Fibroblast of skin of scalp (primary cell): ENCODE measurements around the gene FAM83B. TPM values are rescaled to one million over a fixed set of nuclear protein-coding genes. Genes with fewer than 3 reads are reported as not detected.
"Not testable (repeated sequence)": the region's sequence is repeated elsewhere in the genome, so short reads cannot be mapped to it uniquely, and the experiment has no call there.

ENCODE experiments used
- DNase-seq: peaks from one replicate; pipeline ENCODE4 v3.0.0-alpha.2; 2013
- polyA plus RNA-seq, 2 experiments: library from polyadenylated mRNA; unstranded; fragments of 120-200 nt; gene quantifications; one replicate each; pipeline ENCODE4 v1.2.1, GENCODE V29; 2013; ENCODE audit not compliant: insufficient read length in 2 of 2

FAM83B gene
- not detected for polyA plus RNA-seq (2013, experiment 1 of 2; ENCODE audit: insufficient read length)
- polyA plus RNA-seq (2013, experiment 2 of 2; ENCODE audit: insufficient read length): 0.11 TPM

- DNase-seq: no peak
Observed at GRCh38 chr6:54846243-54846856, at the start of gene FAM83B. Gene FAM83B, plus strand, starts transcription at chr6:54846771. Its CDS starts 23,476 bp downstream, at chr6:54870247.

DNA sequence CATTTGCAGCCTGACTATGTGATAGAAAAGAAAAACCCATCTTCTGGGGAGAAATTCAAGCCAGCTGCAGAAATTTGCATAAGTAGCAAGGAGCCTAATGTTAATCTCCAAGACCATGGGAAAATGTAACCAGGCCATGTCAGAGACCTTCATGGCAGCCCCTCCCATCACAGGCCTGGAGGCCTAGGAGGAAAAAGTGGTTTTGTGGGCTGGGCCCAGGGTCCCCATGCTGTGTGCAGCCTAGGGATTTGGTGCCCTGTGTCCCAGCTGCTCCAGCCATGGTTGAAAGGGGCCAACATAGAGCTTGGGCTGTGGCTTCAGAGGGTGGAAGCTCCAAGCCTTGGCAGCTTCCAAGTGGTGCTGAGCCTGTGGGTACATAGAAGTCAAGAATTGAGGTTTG lies 49.7 kb upstream of the FAM83B start:
- not testable (repeated sequence) for DNase-seq

DNA sequence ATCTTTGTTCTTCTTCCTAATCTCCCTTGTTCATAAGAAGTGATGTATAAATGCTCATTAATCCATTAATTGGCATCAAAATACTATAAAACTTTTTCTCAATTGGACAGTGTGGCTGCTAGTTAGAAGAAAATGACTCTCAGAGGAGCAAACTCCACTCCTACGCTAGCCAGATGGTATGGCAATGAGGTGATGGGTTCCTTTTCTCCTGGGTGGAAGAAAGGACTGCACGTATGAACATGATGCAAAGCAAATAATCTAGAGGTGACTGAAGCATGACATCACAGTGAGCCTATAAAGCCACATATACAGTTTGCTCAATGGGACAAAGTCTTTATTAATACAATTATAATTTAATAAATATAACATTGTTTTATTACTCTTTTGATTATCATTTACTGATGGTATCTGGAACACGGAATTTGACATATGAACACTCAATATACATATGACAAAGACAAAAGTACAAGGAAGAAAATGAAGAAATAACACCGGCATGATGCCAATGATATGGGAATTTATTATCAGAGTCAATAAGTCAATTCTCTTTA lies 46.4 kb upstream of the FAM83B start:
- no peak for DNase-seq

GRCh38 chr6:54801244-54801643 lies 45.3 kb upstream of the FAM83B start:
- DNase-seq: no peak

- DNase-seq: peak; percentile 86
Observed at GRCh38 chr6:54801669-54802068, 44.9 kb upstream of the FAM83B start.

DNA sequence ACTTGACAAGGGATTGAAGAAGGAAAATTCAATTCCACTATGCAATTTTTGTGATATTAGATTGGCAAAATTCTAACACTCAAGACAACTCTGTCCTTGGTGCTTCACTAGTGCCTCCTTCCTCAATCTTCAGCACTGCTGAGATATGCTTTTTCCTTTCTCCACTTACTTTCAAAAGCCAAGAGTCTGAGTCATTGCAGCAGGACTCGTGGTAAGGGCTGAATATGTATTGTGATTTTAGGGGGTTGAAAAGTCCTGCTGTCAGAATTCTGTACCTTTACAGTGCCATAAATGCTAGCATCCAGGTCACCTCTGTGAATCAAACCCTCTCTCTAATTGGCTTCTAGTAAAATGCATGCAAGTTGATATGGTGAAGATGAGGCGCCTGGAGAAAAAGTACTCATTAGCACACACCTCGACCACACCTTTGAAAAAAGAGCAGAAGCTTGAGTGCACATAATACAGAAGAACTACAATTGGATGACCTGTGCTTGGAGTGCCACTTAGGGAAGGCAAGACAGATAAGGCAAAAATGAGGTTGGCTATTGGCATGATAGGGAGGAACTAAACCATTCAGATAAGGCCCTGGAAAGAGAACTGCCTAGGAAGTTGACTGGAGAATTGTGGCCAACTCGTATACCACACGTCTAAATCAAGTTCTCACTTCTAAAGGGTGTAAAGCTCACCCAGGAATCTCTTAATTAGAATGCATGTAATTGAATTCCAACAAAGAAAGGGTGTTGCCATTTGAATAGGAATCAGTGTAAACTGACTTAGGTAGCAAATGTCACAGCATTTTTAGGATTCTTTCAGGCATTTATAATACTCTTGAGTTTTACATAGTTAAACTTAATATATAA lies 43.6 kb upstream of the FAM83B start:
- DNase-seq: peak; percentile 70

DNA sequence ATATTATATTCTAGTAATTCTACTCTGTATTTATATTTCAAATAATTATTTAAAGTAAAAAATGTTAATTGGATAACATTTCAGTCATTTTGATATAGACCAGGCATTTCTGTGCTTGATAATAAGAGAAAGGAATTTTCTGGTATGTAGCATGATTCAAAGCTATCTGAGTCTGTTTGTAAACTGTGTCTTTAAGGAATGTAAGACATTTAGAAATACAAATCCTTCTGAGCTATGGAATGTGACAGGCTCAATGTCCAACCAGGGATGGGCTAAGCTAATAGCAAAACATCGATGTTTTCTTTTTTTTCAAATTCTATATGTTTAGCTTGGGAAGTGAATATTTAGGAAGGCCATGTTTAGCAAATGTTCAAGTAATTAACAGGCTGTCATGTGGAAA lies 41.5 kb upstream of the FAM83B start:
- DNase-seq: peak; percentile 78

DNA sequence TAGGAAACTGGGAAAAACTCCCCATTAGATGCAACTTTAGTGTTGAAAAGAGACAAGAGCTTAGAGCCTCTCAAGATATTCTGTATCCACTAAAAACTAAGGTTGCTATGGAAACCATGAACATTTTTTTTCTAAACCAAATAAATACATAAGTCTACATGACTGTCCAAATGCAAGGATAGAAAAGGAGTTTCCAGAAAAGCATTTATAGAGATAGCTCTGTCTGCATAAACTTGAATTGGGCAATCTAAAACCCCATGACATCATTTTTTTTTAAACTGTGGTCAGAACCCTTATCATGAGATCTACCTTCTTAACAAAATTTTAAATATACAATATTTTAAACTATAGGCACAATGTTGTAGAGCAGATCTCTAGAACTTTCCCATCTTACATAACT lies 36.4 kb upstream of the FAM83B start:
- DNase-seq: no peak

DNA sequence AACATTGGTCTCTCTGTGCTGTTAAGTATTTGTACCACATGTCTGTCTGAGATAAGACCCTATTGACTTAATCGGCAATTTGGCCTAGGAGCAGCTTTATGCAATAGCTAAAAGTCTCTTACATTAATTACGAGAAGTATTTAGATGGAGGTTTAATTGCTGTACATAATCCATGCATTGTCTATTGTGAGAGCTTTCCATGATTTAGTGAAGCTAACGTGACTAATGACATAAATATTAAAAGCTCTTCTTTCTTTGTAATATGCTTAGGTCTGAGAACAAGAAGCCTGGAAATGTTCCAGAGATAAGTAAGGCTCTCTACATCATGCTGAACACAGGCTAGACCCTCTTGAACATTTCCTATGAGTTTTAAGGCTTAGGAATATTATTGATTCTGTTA lies 32.7 kb upstream of the FAM83B start:
- peak; percentile 21 for DNase-seq

DNA sequence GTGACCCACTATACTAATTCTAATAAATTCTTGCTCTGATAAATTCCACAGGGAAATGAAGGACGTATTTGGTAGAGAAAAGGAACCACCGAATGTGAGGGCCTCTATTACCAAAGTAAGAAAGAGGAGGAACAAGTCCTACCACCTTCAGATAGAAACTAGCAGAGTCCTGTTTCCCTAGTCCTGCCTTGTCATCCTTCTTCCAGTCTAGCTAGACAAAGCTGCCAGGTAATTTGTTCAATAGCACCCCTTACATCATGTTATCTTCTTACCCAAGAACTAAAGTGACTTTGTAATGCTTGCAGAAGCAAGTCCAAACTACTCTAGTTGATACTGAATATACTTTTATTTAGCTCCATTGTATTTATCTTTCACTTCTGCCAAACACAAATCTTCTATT lies 29.3 kb upstream of the FAM83B start:
- DNase-seq: no peak

DNA sequence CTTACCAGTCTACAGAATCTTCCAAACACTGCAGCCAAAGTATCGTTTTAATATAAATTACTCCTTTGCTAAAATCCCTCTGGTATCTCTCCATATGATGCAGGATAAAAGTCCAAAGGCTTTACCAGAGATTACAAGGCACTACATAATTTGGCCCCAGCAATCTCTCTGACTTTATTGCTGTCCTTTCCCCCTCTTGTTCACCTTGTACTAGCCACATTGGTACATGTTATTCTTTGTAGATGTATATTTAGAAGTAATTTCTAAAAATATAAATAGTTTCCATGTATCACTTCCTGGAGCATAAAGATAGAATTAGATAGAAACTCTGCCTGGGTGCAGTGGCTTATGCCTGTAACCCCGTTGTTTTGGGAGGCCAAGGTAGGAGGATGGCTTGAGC lies 28.7 kb upstream of the FAM83B start:
- no peak for DNase-seq

GRCh38 chr6:54824225-54824624 lies 22.3 kb upstream of the FAM83B start:
- not testable (repeated sequence) for DNase-seq

- DNase-seq: no peak
Observed at GRCh38 chr6:54827010-54827409, 19.6 kb upstream of the FAM83B start.

GRCh38 chr6:54830216-54830615 lies 16.4 kb upstream of the FAM83B start:
- no peak for DNase-seq

DNA sequence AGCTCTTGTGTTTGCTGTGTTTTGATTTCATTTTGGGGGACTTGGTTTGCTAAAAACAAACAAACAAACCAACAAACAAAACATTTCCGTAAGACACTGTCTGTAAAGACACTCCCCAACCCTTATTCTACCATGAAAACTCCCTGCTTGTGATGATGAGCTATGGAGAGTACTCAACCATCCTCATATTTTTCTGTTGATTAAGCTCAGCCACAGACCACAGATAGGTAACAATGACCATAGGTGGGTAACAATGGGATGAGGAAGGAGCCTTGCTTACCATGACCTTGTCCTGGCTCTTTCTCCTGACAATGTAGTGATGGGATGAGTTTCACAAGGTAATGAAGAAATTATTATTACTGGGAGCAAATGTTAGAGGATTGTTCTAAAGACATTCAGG lies 11.4 kb upstream of the FAM83B start:
- no peak for DNase-seq

DNA sequence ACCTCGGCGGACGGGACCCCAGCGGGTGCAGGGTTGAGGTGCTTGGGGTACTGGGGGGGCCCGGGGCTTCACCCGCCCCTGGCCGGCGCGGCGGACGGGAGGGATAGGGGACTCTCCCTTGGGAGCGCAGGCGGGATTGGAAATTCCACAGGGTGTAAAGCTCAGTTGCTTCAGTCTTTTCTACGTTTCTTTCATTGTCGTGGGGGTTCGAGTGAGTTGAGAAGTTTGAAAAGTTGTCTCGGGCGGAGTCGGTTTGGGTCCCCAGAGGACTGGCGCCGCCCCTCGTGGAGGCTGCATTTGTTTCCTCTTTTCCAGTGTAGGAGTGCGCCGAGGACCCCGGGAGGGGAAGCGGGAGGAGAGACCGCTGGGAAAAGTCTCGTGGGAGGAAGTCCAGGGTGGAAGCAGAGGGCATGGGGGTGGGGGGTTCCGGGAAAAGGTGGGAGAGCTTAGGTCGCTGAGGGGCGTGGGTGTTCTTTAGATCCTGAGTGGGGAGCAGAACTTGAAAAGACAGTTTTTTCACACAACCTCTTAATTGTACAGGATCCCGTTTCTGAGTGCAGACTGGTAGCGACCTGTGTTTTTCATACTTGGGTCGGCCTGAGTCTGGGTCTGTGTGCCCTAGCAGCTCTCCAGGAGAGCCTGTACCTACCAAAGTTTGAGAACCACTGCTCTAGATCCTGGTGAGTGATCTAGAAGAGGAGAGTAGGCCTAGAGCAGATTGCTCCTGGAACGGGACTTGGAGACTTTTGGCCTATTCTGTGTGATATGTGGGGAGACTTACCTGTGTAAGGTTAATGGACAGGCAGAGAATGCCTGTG lies 495 bp downstream of the FAM83B start:
- DNase-seq: no peak

- DNase-seq: peak; percentile 20
Observed at GRCh38 chr6:54847799-54848597, 1.4 kb downstream of the FAM83B start.

- DNase-seq: no peak
Observed at GRCh38 chr6:54850114-54850513, 3.5 kb downstream of the FAM83B start.

DNA sequence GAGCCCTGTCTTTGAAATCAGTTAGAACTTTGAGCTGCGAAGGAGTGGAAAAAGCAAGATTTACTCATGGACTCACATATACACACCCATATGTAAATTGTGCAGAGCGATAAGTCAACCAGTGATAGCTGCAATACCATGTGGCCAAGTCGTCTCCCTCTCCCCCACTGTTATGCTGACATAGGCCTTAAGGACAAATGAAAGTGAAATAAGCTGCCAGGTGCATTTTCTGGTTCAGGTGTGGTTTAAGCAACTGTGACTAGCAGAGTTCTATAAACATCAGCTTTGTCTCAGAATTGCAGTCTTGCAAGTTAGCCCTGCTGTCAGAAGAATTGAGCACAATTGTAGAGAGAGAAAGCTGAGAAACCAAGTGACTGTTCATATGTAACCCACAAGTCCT lies 9.6 kb downstream of the FAM83B start:
- no peak for DNase-seq

DNA sequence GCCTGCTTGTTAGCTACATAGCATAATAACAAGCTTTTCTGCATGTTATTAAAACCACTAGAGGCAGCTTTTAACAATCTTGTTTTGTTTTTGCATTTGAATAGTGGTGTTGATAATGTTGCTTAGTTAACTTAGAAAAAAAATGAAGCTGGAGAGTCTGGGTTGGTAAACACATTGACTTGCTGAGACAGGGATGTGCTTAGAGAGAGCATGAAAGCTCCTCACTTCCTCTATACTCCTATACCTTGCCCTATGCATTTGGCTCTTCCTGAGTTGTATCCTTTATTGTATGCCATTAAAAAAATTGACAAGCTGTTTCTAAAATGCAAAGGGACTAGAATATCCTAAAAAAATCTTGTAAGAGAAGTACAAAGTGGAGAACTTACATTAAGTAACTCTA lies 13.6 kb downstream of the FAM83B start:
- no peak for DNase-seq

DNA sequence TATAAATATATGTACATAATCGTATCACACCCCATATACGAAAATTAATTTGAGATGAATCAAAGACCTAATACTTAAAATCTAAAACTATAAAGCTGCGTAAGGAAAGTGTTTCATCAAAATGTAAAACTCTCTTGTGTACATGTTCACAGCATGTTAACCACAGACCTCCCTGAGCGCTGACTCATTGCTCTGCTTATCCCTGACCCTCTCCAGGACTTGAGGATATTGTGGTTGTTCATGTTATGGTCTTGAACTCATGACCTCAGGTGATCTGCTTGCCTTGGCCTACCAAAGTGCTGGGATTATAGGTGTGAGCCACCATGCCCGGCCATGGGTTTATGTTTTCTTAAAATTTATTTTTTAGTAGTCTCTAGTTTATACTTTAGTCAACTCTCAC lies 14.2 kb downstream of the FAM83B start:
- peak; percentile 56 for DNase-seq
